Iris pigment epithelial cell (primary cell): ENCODE measurements around the gene TMEM109.
A peak's percentile ranks its signal among the peaks of the same experiment; 100 is the strongest.

ENCODE experiments used
- DNase-seq: peaks from one replicate; pipeline ENCODE4 v3.0.0-alpha.2; 2011; ENCODE audit warnings: low read depth

Gene TMEM109, protein sequence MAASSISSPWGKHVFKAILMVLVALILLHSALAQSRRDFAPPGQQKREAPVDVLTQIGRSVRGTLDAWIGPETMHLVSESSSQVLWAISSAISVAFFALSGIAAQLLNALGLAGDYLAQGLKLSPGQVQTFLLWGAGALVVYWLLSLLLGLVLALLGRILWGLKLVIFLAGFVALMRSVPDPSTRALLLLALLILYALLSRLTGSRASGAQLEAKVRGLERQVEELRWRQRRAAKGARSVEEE

GRCh38 chr11:60913793-60914632 lies at the start of gene TMEM109:
Gene TMEM109 (plus strand): TSS chr11:60914158. CDS start chr11:60919694, 5,536 bp downstream.
- DNase-seq, result peak; percentile 86

DNA sequence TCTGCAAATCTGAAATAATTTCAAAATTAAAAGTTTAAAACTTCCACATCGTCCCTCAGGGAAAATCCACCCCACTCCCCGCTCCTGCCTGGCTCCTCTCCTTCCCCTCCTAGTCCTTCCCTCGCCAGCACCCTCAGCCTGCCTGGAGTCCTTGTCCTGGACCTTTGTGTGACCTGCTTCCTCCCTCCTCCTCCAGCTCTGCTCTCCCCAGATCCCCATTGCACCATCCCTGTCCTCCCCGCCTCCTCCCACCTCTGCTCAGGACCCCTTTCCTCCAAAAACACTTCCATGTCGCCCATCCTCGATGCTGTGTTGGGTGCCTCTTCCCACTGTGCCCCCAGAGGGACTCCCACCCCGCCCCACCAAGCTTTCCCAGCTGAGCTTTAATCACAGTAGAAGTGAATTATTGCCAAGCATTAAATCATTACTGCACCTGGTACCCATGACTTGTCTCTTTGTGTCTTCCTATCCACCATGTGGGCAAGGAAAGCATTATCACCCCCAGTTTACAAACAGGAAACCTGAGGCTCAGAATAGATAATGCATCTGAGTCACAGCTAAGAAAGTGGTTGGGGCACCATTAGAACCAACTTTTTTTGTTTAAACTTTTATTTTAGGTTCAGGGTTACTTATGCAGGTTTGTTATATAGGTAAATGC lies 49.0 kb upstream of the TMEM109 start:
- no peak for DNase-seq

- no peak for DNase-seq
Measured at GRCh38 chr11:60866911-60867870, 46.8 kb upstream of the TMEM109 start, which contains the start of gene ZP1. Gene ZP1 (plus strand): TSS chr11:60867542. CDS start chr11:60867562, 20 bp downstream.

DNA sequence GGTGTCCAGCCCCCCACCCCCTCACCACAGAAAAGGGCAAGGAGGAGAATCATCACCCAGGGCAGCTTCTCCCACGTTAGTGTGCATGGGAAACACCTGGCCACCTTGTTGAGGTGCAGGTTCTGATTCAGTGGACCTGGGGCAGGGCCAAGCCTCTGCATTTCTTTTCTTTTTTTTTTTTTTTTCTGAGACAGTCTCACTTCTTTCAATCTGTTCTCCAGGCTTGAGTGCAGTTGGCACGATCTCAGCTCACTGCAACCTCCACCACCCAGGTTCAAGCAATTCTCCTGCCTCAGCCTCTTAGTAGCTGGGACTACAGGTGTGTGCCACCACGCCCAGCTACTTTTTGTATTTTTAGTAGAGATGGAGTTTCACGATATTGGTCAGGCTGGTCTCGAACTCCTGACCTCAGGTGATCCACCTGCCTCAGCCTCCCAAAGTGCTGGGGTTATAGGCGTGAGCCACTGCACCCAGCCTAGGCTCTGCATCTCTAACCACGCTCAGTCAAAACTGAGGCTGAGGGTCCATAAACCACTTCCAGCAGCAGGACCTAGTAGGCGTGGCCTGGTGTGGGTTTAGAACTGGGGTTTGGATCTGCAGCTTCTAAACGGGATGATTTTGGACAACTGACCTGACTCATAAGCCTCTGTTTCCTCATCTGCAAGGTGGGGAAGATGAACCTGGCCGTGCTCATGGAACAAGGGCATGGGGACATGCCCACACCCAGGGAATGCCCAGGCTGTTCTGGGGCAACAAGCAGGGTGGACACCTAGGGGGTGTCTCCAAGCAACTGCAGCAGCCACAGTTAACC lies 45.9 kb upstream of the TMEM109 start:
- DNase-seq, result no peak

GRCh38 chr11:60868682-60869450 lies 45.1 kb upstream of the TMEM109 start:
- DNase-seq, result no peak

DNA sequence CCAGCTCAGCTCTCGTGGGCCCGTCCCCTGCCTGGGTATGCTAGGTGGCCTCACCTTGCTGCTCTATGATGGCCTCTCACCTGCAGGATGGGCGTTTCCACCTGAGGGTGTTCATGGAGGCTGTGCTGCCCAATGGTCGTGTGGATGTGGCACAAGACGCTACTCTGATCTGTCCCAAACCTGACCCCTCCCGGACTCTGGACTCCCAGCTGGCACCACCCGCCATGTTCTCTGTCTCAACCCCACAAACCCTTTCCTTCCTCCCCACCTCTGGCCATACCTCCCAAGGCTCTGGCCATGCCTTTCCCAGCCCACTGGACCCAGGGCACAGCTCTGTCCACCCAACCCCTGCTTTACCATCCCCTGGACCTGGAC lies 44.5 kb upstream of the TMEM109 start:
- DNase-seq, result no peak

DNA sequence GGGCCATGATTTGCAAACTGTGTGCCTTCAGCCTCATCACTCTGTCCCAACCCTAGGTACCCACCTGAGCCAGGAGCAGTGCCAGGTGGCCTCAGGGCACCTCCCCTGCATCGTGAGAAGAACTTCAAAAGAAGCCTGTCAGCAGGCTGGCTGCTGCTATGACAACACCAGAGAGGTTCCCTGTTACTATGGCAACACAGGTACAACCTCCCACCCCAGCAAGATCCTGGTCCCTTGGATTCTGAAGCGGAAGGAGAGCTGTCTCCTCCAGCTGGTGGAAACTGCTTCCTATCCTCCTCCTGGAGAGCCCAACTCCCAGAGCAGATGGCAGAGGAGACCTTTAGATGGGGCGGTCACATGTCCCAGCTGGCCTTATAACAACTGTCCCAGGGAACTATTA lies 43.7 kb upstream of the TMEM109 start:
- DNase-seq, result no peak

- DNase-seq, result no peak
Measured at GRCh38 chr11:60870733-60871377, 43.1 kb upstream of the TMEM109 start.

GRCh38 chr11:60871378-60872061 lies 42.4 kb upstream of the TMEM109 start:
- peak; percentile 66 for DNase-seq

DNA sequence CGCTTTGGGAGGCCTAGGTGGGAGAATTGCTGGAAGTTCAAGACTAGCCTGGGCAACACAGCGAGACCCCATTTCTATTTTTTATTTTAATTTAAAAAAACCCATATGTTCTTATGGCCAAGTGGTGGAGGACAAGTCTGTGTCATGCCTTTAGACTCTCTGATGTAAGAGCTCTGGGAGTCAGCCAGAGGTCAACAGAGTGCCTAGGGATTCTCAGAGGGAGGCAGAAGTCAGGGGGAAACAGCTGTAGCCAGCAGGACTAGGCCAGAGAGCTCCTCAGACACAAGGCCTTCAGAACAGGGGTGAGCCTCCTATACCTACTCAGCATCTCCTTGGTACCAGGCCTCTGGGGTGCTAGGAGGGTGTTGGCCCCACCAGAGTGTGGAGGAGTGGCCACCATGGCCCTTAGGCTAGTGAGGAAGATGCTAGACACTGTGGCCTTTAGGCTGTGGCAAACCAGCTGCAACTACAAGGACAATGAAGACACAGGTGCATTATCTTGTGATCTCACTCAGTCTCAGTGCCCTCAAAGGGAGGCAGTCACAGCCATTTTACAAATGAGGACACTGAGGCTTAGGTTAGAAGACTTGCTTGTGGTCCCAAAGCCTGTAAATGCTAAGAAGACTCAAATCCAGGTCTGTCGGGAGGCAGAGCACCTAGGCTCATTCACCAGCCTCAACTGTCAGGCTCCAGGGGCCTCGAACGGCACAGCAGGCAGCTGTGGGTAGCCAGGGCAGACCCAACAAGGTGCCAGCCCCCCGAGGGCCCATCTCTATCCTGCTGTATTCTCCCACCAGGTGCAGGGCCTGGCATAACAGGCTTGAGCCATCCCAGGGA lies 41.6 kb upstream of the TMEM109 start:
- peak; percentile 87 for DNase-seq

GRCh38 chr11:60872961-60873524 lies 40.9 kb upstream of the TMEM109 start:
- peak; percentile 97 for DNase-seq

- no peak for DNase-seq
Measured at GRCh38 chr11:60873533-60873932, 40.4 kb upstream of the TMEM109 start.

DNA sequence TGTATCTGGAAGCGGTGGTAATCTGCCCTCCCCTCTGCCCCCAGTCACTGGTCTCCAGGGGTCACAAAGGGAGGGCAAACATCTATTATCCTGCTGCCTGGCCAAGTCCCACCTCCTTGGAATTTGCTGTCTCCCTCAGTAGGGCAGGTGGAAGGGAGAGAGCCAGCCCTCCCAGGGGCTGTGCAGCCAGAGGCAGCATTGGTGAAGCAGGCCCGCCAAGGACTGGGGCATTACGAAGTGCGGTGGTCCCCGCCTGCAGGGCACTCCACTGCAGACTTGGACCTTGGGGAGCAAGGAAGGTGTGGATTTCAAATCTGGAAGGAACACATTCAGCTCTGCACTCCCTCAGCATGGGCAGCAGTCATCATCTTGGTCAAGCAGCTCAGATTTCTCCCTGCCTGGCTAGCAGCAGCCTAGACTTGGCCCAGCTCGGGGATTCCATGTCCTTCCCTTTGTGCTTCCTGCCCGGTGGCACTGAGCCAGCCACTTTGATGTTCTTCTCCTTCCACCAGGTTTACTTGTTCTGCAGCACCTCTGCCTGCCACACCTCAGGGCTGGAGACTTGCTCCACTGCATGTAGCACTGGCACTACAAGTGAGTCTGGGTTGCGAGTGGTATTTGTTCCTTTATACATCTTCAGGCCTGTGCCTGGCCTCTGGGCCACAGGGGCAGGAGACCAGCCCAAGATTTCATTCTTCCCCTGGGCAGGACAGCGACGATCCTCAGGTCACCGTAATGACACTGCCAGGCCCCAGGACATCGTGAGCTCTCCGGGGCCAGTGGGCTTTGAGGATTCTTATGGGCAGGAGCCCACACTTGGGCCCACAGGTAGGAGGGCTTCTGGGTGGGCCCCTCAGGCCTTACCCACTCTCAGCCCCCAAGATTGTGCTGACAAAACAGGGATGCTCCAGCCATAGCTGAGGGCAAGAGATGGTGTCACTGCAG lies 39.3 kb upstream of the TMEM109 start:
- no peak for DNase-seq

DNA sequence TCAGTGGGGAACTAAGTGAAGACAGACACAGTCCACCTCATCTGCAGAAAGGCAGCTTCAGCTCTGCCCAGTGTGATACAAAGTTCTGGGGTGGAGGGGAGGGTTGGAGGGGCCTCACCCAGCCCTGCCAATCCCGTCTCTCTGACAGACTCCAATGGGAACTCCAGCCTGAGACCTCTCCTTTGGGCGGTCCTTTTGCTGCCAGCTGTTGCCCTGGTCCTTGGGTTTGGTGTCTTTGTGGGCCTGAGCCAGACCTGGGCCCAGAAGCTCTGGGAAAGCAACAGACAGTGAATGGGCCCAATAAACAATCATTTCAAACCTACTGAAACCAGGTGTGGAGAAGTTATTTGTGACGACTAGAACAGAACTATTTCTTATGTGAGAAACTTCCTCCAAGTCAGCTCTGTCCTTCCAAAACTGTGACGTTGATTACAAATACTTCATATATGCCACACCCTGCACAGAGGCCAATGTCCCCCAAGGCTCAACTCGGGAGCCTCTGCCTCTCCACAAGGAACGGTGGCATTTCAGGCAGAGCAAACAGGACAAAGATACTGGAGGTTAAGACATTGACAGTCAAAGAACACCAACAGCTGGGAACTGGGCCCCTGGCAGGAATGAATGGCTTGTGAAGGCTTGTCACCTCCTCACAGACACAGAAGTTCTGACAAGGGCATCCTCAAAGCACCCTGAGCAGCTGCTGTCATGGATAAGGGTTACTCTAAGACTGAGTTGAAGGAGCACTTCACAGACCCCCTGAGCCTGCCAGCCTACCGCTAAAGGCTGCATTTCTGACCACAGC lies 38.4 kb upstream of the TMEM109 start:
- DNase-seq, result no peak

- no peak for DNase-seq
Measured at GRCh38 chr11:60876168-60876485, 37.8 kb upstream of the TMEM109 start.
